HG03342 (cell line): ENCODE results near the gene MTMR10.

Source experiments
- ATAC-seq: cut with Tn5 transposase; IDR thresholded peaks from one replicate; pipeline ENCODE4 v1.9.1; 2021; ENCODE audit warnings: mild to moderate bottlenecking, moderate library complexity; ENCODE audit not compliant: unreplicated experiment

MTMR10 gene

GRCh38 chr15:30962079-30962478, 29.3 kb downstream of the MTMR10 start:
- ATAC-seq, result no peak

GRCh38 chr15:30958219-30958618, 33.2 kb downstream of the MTMR10 start:
- no peak for ATAC-seq

- no peak for ATAC-seq
Measured at GRCh38 chr15:30956216-30957124, 35.0 kb downstream of the MTMR10 start.

- ATAC-seq, result no peak
Measured at GRCh38 chr15:30954674-30955073, 36.8 kb downstream of the MTMR10 start.

GRCh38 chr15:30953731-30954378, 37.6 kb downstream of the MTMR10 start:
- no peak for ATAC-seq

- no peak for ATAC-seq
Measured at GRCh38 chr15:30953183-30953582, 38.2 kb downstream of the MTMR10 start.

- no peak for ATAC-seq
Measured at GRCh38 chr15:30943654-30944335, 47.6 kb downstream of the MTMR10 start.

- no peak for ATAC-seq
Measured at GRCh38 chr15:30941520-30941919, 49.9 kb downstream of the MTMR10 start.

GRCh38 chr15:30940359-30940758, 51.1 kb downstream of the MTMR10 start:
- no peak for ATAC-seq

GRCh38 chr15:30939161-30939560, 52.3 kb downstream of the MTMR10 start:
- ATAC-seq, result no peak

- ATAC-seq, result no peak
Measured at GRCh38 chr15:30933293-30933692, 58.1 kb downstream of the MTMR10 start.

GRCh38 chr15:30930422-30930821, 61.0 kb downstream of the MTMR10 start:
- no peak for ATAC-seq

GRCh38 chr15:30929982-30930381, 61.4 kb downstream of the MTMR10 start:
- ATAC-seq, result no peak

- no peak for ATAC-seq
Measured at GRCh38 chr15:30929064-30929669, 62.3 kb downstream of the MTMR10 start.

GRCh38 chr15:30928076-30928475, 63.4 kb downstream of the MTMR10 start:
- no peak for ATAC-seq

GRCh38 chr15:30927148-30927761, 64.2 kb downstream of the MTMR10 start:
- ATAC-seq, result no peak

- ATAC-seq, result no peak
Measured at GRCh38 chr15:30926161-30926560, 65.3 kb downstream of the MTMR10 start.

- ATAC-seq, result no peak
Measured at GRCh38 chr15:30925686-30926085, 65.7 kb downstream of the MTMR10 start.

- ATAC-seq, result no peak
Measured at GRCh38 chr15:30924353-30924752, 67.1 kb downstream of the MTMR10 start.

- no peak for ATAC-seq
Measured at GRCh38 chr15:30923429-30923828, 68.0 kb downstream of the MTMR10 start.
